ENCODE results near the gene NES.

DNA sequence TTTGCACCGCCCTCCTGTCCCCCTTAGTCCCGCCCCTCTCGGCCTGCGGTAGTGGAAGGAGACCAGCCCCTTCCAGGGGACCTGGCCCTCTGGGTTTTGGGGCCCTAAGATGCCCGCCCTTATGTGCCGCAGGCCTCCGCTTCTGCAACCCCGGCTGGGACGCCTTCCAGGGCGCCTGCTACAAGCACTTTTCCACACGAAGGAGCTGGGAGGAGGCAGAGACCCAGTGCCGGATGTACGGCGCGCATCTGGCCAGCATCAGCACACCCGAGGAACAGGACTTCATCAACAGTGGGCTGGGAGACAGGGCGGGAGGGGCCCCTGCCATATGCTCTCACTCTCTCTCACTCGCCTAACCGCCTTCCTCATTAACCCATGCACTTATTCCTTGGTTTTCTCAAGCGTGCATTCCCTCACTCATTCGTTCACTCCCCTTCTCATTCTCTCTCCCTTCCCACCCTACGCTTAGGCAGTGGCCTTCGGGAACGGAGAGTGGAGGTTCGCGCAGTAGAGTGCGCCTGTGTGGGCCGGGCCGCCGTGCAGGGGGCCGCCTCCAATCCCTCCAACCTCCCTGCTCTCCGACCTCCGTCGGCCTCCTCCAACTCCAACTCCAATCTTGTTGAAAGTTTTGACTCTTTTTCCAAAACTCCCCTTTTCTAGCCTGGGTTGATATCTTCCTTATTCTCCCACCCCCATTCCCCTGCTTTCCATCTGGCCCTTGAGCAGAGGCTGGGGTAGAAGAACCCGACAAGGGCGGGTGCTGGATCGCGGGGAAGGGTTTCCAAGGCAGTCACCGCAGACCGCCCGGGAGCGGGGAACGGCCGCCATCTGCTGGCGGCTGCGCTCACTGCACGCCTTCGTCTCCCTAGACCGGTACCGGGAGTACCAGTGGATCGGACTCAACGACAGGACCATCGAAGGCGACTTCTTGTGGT, 20.1 kb downstream of the NES start:
- no peak for TF ChIP-seq POLR2A (IDR thresholded peaks at IDR 0.05)
- TF ChIP-seq, protein P1, sequence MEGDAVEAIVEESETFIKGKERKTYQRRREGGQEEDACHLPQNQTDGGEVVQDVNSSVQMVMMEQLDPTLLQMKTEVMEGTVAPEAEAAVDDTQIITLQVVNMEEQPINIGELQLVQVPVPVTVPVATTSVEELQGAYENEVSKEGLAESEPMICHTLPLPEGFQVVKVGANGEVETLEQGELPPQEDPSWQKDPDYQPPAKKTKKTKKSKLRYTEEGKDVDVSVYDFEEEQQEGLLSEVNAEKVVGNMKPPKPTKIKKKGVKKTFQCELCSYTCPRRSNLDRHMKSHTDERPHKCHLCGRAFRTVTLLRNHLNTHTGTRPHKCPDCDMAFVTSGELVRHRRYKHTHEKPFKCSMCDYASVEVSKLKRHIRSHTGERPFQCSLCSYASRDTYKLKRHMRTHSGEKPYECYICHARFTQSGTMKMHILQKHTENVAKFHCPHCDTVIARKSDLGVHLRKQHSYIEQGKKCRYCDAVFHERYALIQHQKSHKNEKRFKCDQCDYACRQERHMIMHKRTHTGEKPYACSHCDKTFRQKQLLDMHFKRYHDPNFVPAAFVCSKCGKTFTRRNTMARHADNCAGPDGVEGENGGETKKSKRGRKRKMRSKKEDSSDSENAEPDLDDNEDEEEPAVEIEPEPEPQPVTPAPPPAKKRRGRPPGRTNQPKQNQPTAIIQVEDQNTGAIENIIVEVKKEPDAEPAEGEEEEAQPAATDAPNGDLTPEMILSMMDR (IDR thresholded peaks at IDR 0.05): peak; percentile 86 to 95 (median 92)
